Activated CD4-positive, CD25-positive, alpha-beta regulatory T cell treated with anti-CD3 and anti-CD28 coated beads, Interleukin-2, amount 50 U/mL, for 24 hours (primary cell): ENCODE measurements around the gene FAM20A.
"Not testable (repeated sequence)": the region's sequence is repeated elsewhere in the genome, so short reads cannot be mapped to it uniquely, and the experiment has no call there.

ENCODE experiments used
- ATAC-seq, 2 donors: fragments of 150-1000 bp; cut with Tn5 transposase; one replicate each; pipeline ENCODE4 v1.10.0; 2021; ENCODE audit warnings: mild to moderate bottlenecking in 1 of 2, moderate library complexity in 1 of 2

The FAM20A gene

DNA sequence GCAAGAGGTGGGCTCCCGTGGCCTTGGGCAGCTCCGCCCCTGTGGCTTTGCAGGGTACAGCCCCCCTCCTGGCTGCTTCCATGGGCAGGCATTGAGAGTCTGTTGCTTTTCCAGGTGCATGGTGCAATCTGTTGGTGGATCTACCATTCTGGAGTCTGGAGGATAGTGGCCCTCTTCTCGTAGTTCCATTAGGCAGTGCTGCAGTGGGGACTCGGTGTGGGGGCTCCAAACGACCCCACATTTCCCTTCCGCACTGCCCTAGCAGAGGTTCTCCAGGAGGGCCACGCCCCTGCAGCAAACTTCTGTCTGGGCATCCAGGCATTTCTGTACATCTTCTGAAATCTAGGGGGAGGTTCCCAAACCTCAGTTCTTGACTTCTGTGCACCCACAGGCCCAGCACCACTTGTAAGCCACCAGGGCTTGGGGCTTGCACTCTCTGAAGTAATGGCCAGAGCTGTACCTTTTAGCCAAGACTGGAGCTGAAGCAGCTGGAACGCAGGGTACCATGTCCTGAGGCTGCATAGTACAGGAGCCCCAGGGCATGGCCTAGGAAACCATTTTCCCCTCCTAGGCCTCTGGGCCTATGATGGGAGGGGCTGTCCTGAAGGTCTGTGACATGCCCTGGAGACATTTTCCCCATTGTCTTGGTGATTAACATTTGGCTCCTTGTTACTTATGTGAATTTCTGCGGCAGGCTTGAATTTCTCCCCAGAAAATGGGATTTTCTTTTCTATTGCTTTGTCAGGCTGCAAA, 82.9 kb downstream of the FAM20A start:
- ATAC-seq: no peak

DNA sequence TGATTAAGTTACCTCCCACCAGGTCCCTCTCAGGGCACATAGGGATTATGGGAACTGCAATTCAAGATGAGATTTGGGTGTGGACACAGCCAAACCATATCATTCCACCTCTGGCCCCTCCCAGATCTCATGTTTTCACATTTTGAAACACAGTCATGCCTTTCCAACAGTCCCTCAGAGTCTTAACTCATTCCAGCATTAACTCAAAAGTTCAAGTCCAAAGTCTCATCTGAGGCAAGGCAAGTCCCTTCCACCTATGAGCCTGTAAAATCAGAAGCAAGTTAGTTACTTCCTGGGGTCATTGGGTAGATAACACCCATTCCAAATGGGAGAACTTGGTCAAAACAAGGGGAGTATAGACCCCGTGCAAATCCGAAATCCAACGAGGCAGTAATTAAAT, 83.6 kb downstream of the FAM20A start:
- ATAC-seq: not testable (repeated sequence)

DNA sequence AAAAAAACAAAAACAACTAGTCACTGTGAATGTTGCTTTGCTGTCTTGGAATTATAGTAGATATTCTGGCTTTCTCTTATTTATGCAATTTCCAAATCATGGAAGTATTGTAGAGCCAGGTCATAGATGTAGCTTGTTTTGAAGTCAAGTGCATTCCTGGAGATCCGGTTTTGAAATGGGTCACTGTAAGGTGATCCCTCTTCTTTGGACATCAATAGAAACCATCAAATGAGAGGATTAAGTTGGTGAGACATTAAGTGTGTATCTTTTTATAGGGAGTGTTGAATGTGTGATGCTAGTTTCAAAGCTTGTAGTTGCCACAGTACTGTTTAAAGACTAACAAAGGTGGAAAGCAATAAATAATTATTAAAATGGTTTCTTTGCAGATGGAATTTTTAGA, 84.4 kb downstream of the FAM20A start:
- no peak for ATAC-seq

DNA sequence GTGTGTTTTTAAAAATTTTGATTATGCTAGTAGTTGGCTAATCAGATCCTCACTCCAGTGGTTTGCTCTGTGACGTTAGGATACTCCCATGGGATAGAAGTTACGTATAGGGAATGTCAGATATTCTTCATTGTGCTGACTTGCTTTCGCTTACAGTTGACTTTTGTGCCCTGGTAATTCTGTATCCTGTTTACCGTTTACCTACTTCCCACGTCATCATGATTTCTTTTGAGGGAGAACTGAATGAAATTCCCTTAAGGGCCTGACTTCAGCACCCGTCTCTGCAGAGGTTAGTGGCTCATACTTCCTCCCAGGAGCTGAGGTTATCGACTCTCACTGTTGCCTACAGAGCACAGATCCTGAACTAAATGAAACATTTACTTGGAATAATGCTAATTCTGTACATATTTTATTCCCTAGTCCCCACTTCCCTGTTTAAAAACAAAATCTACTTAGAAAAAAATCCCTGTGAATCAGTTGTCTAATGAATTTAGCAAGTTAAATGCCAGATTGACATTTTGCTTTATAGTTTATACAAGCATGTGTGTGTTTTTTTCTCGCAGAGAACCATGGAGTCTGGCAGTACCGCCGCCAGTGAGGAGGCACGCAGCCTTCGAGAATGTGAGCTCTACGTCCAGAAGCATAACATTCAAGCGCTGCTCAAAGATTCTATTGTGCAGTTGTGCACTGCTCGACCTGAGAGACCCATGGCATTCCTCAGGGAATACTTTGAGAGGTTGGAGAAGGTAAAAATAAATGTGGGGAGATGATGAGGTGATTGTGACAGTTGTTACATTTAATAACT, 86.1 kb downstream of the FAM20A start:
- ATAC-seq: no peak

DNA sequence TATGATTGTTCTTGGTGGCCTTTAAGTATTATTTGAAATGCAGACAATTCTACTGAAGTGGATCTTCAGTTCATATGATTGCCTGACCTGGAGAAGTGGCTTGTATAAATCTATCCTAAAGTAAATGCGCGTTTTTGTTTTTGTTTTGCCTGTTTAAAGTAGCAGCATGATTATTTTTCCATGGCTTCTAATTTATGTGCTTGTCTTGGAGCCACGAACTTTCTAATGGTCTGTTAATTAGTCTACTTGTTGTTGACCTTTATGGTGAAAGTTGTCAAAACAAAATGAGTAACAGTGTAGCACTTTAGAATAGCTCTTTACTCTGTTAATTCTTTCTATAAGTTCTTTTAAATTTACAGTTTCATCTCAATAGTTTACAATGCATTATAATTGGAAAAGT, 87.2 kb downstream of the FAM20A start:
- no peak for ATAC-seq

DNA sequence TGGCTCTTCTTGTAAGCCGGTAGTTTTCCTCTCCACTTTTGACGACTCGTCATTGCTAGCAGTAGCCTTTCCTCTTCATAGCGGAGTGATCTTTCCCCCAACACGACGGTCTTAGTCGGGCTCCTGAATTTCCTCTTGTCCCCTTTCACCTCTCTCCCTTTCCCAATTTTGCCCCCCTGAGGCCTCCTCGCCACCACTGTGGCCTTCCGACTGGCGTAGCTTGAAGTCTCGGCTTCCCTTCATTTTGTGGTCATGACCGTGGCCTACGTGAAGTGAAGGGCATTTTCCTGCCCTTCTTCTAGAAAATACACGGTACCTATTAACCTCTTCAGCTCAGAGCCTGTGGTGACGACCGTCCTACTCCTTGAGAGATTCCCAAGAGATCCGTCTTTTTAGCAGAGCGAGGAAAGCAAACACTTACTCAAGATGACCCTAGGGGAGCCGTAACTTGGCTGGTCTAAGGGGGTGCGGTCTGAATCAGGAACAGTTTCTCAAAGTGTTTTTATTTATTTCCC, 88.2 kb downstream of the FAM20A start:
- no peak for ATAC-seq

DNA sequence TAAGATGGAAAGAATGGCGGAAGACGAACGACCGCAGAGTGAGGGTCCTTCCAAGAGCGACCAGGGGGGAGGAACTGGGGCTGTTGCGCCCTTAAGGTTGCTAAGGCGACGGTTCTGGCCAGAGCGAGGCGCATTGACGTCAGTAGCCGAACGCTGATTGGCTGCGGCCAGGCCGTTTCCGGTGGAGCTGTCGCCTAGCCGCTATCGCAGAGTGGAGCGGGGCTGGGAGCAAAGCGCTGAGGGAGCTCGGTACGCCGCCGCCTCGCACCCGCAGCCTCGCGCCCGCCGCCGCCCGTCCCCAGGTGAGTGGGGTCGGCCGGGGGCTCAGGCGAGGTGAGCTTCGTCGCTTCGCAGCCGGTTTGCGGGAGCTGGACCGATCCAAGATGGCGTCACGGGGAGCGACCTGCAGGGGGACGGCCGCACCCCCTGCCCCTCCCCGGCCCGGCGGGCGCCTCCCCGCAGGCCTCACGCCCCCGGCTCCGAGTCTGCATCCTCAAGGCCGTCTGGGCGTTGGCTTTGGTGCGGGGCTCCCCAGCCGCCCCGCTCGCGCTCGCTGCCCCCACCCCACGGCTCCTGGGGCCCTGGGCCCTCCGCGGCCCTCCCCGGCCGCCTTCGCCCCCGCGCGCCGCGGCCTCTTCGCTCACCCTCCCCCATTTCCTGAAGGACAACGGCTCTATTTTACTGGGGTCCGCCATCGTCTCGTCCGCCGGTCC, 88.8 kb downstream of the FAM20A start, which contains the start of gene PRKAR1A:
Gene PRKAR1A (plus strand): TSS at position 184 of the 713 bp plus-strand sequence. CDS start 2,970 bp downstream, outside the sequence.
- peak; percentile 91 to 92 for ATAC-seq

DNA sequence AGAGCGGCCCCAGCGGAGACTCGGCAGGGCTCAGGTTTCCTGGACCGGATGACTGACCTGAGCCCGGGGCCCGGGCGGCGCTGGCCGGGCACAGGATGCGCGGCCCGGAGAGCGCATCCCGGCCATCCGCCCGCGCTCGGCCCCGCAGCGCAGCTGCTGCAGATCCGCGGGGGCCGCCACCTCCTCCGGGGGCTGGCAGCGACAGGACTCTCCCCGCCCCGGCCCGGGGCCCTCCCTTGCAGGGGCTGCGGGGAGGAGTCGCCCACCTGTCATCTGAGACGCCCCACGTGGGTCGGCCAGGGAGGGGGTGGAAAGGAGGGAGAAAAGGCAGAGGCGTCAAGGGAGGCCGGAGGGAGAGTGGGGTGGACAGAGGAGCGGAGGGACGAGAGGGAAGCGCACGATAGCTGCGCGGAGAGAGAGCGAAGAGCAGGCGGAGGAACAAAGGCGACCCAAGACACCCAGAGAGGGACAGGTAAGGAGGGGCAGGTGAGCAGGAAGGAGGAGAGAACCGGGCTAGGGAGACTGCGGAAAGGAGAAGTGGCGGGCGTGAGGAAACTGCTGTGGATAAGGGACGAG, 89.4 kb downstream of the FAM20A start:
- ATAC-seq: peak; percentile 42 to 64

DNA sequence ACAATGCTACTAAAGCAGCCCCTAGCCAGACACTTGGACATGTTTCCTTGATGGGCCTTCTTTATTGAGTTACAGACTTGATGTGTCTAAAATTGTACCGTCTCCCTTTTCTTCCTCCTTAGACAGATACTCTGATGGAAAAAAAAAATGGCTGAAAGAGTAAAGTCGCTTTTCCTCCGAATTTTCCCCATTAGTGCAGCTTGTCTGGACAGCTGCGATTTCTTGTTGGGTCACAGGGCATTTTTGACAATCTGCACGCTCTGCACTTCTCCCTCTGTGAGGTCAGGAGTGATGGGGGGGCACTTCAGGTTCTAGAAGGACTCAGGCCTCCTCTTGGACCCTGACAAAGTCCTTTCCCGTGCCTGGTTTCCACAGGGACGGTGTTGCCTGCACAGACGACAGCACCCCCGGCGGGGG, 89.9 kb downstream of the FAM20A start:
- ATAC-seq: no peak

DNA sequence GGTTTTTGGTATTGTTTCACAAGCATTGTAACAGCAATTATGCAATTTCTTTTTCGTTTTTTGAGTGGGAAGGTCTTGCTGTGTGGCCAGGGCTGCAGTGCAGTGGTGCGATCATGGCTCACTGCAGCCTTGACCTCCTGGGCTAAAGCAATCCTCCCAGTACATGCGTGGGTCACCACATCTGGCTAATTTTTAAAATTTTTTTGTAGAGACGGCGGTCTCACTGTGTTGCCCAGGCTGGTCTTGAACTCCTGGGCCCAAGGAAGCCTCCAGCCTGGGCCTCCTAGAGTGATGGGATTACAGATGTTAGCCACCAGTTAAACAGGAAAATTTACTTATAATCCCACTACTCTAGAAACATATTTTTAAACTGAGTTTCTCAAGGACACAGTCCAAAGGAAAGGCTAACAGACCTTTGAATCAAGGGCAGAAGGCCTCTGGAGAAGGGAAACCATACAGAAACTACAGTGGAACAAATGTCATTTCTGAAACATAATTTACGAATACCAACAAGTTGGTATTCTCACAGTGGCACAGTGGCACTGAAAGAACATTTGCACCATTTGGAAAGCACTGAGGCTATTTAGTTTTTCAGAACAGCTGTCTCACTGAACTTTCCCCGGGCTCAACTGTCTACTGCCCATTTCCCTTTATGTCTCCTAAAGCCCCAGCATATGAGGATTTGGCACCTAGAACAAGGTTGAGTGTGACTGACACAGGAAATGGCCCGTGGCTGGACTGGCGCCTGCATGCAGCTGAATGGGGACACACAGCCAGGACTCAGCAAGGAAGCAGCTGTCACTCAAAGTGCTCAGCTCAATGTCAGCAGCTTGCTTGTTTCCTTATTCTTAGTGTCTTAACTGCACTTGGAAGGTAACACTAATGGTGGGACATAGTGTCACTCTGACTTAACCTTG, 91.8 kb downstream of the FAM20A start:
- ATAC-seq: no peak

DNA sequence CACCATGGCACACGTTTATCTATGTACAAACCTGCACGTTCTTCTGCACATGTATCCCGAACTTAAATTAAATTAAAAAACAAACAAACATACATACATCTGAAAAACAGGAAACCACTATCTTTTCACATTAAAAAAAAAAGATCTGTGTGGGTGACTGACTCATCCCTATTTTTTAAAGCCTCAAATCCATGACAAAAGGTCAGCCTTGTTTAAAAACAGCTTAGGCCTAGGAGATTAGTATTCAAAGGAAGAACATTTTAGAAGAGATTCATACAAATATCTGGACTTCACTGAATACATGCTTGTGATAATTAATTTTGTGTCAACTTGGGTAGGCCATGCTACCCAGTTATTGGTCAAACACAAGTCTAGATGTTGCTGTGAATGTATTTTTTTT, 93.6 kb downstream of the FAM20A start:
- ATAC-seq: no peak

DNA sequence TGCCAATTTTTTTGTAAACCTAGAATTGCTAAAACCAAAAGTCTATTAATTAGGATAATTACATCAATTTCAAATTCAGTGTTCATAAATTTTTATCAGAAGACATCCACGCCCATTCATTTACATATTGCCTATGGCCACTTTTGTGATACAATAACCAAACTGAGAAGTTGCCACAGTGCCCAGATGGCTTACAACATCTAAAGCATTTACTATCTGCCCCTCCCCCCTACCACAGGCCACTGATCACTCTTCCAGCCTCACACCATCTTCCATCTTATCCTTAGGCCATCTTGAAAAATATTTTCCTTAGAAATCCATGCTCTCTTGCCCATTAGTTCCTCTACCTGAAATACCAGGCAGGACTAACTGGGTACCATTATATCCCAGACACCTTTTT, 95.2 kb downstream of the FAM20A start:
- ATAC-seq: no peak

DNA sequence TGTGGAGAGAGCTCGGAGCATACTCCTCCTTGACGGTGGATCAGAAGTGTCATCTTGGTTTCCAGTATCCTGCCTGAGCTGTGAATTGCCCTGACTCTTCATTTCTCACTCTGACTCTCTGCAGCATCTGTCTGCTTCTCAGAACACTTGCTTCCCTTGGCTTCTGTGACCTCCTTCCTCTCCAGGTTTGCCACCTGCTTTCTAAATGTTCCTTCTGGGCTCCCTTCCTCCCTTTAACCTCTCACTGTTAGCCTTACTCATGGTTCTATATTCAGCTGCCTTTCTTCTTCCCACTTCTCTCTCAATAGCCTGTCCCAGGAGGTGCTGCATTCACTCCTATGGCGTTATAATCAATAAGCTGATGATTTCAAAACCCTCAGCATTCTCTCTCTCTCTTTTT, 100.1 kb downstream of the FAM20A start:
- no peak for ATAC-seq

DNA sequence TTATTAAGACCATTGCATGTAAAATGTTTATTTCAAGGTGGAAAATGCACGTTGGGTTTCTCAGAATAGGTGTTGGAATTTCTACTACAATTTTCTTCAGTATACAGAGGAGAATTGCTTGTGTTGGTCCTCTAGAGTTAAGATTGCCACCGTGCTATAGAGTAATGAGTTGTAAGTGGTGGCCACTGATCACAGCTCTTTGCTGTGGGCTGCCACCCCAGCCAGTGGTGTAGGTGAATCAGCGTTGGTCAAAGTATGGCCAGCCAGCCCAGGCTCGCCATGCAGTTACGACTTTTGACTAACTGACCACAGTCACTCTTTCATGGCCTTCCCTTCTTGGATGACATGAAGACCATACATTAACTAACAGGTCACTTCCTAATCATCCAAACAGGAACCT, 101.6 kb downstream of the FAM20A start:
- no peak for ATAC-seq

DNA sequence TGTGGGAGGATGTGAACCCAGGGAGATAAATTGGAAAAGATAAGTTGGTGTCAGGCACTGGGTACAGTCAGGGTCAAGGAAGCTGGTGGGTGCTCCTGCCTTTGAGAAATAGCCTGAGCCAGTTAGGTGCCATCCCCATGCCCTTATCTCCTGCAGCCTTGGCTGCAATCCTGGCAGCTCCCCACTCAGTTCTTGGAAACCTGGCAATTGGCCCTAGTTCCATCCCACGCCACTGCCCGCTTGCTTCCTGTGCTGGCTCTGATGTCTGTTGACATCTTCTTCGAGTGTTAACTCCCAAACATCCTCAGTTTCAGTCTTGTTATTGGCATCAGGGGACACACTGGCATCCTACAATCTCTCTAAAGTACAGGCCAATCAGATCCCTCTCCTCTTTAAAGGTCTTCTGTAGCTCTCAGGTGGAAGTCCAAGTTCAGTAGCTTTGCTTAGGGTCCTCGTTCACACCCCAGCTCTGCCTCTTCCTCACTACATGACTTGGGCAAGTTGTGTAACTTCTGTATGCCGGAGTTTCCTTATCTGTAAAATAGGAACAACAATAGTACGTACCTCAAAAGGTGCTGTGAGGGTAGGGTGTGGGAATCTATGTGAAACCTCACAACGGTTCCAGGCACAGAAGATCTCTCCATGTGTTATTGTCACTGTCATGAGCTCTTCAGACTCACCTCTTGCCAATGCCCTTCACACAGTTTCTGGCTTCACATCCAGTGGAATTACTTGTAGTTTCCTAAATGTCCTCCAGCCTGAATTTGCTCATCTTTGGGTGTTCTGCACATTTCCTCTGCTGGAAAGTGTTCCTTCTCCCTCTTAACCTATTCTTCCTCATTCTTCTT, 102.5 kb downstream of the FAM20A start:
- no peak for ATAC-seq

DNA sequence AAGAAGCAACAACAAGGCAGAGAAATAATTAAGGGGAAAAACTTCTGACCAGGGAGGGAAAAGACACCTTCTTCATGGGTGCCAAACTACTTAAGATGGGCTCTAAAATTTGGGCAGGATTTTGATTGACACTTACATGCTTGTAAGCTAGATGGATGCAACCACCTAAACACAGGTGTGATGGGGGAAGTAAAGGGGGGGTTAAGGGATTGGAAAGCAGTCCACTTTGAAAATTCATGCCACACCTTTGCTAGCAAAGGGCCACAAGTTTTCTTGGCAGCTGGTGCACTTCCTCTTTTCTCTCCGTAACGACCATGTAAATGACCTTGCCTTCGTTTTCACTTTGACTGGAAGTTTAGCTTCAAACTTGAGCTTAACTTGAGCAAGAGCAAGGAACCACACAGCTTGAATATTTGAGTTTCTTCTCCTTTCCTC, 103.3 kb downstream of the FAM20A start:
- peak in 1 of 2 donors; percentile 78 for ATAC-seq

DNA sequence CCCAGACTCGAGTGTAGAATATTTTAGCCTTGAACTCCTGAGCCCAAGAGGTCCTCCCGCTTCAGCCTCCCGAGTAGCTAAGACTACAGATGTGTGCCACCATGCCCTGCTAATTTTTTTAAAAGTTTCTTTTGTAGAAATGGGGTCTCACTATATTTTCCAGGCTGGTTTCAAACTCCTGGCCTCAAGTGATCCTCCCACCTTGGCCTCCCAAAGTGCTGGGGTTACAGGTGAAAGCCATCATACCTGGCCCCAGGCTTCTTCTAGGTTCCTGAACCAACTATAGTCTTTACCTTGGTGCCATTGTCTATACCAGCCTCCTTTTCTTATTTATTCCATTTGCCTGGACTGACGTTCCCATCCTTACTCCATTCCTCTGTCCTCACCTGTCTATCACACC, 106.1 kb downstream of the FAM20A start:
- no peak for ATAC-seq

DNA sequence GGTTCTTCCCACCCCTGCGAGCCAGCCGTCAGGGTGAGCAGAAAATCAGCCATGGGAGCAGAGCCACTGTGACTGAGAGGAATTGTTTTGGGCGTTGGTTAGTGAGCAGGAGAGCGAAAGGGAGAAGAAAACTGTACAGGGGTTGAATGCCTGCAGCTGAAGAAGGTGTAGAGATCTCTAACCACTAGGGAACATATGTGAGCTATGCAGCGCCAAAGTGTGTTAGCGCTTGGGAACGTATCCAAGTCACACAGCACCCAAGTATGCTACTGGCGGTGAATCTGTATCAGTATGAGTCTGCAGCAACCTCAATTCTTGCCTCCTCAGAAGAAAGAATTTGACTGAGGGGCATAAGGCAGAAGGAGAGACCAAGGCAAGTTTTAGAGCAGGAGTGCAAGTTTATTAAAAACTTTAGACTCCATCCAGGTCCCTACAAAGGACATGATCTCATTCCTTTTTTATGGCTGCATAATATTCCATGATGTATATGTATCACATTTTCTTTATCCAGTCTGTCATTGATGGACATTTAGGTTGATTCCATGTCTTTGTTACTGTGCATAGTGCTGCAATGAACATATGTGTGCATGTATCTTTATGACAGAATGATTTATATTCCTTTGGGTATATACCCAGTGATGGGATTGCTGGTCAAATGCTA, 108.6 kb downstream of the FAM20A start:
- ATAC-seq: not testable (repeated sequence)

DNA sequence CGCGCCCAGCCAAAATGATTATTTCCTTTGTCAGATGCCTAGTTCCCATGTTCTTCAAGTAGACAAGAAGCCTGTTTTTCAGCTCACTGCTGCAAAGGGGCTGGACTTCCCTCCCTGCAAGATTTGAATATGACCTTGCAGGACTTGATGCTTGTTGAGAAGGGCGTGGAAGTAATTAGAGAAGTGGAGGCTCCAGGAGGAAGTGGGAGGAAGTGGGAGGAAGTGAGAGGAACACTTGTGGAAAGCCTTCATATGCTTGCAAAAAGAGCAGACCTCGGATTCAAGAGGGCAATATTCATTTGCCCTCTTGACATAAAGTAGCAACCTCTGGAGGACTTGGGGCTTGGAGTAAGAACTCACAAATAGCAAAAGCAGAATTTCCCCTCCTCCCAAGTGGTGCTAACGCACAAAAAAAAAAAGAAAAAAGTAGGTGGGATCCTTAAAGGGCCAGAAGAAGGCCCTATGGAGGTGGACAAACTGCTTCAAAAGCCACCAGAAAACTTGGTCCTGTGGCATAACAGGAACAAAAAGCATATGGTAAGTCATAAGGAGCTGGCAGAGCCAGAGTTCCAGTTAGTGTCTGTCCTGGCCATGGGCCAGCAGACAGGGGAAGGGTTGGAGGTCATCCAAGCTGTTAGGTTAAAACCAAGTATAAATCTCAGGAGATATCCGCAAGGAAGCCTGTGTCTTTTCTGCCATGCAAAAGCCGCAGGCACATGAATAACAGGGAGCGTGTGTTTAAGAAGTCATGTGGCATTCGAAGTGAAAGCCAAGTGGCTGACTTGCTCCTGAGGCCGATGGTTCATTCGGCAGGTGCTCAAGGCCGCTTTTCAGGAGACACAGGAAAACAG, 109.6 kb downstream of the FAM20A start:
- no peak for ATAC-seq
